Neuronal stem cell (in vitro differentiated cells): ENCODE data around the gene TMEM134. TPM values are rescaled to one million over a fixed set of nuclear protein-coding genes. Genes with fewer than 3 reads are reported as not detected.

Source experiments
- DNase-seq: peaks from one replicate; pipeline ENCODE4 v3.0.0-alpha.2; 2013; ENCODE audit warnings: low spot score
- H2AFZ ChIP-seq: one replicate; pipeline ENCODE4 v1.6.1; 2013; ENCODE audit warnings: mild to moderate bottlenecking, low read length, inconsistent platforms
- H2AK5ac ChIP-seq: 2 replicates; pipeline ENCODE4 v1.6.1; 2013; ENCODE audit warnings: low read depth, mild to moderate bottlenecking, inconsistent platforms, low read length, moderate library complexity, mixed read lengths
- H2BK120ac ChIP-seq: 2 replicates; pipeline ENCODE4 v1.6.1; 2013; ENCODE audit warnings: low read depth, mild to moderate bottlenecking, inconsistent platforms, low read length, moderate library complexity, mixed read lengths
- H2BK12ac ChIP-seq: one replicate; pipeline ENCODE4 v1.6.1; 2013; ENCODE audit warnings: low read length, inconsistent platforms
- H2BK15ac ChIP-seq: 2 replicates; pipeline ENCODE4 v1.6.1; 2013; ENCODE audit warnings: mild to moderate bottlenecking, low read length, inconsistent platforms, mixed read lengths
- H2BK5ac ChIP-seq: one replicate; pipeline ENCODE4 v1.6.1; 2013; ENCODE audit warnings: inconsistent platforms, mild to moderate bottlenecking, low read length, moderate library complexity
- H3K14ac ChIP-seq: one replicate; pipeline ENCODE4 v1.6.1; 2013; ENCODE audit warnings: low read length, inconsistent platforms
- H3K18ac ChIP-seq: 2 replicates; pipeline ENCODE4 v1.6.1; 2013; ENCODE audit warnings: low read length, inconsistent platforms
- H3K23ac ChIP-seq: 2 replicates; pipeline ENCODE4 v1.6.1; 2013; ENCODE audit warnings: low read depth, mild to moderate bottlenecking, mixed read lengths, low read length, inconsistent platforms; ENCODE audit not compliant: poor library complexity
- H3K27ac ChIP-seq: replicated peaks from 3 replicates; pipeline ENCODE4 v1.5.1; 2013; ENCODE audit warnings: low read length, inconsistent platforms
- H3K27me3 ChIP-seq, 3 experiments: 2 replicates each; pipeline ENCODE4 v1.6.1; 2013; ENCODE audit warnings: low read length in 3 of 3, mild to moderate bottlenecking in 2 of 3, inconsistent platforms in 1 of 3, low read depth in 1 of 3, mixed read lengths in 1 of 3, moderate library complexity in 1 of 3; ENCODE audit not compliant: control insufficient read depth in 3 of 3, insufficient read depth in 3 of 3
- H3K36me3 ChIP-seq, 2 donors: replicated peaks in 1 of 2; 2 replicates each; pipeline ENCODE4 v1.6.1; 2013; ENCODE audit warnings: low read length in 2 of 2; ENCODE audit not compliant: control insufficient read depth in 2 of 2, insufficient read depth in 2 of 2
- H3K4ac ChIP-seq: 2 replicates; pipeline ENCODE4 v1.6.1; 2013; ENCODE audit warnings: inconsistent platforms, mild to moderate bottlenecking, low read length, moderate library complexity
- H3K4me1 ChIP-seq, 2 donors: 1 replicate in 1 of 2; 2 replicates in 1 of 2; pipeline ENCODE4 v1.6.1; 2013; ENCODE audit warnings: low read length in 2 of 2, low read depth in 1 of 2; ENCODE audit not compliant: control insufficient read depth in 2 of 2, insufficient read depth in 1 of 2
- H3K4me2 ChIP-seq: one replicate; pipeline ENCODE4 v1.6.1; 2013; ENCODE audit warnings: mild to moderate bottlenecking, low read length, inconsistent platforms; ENCODE audit not compliant: insufficient read depth, poor library complexity, severe bottlenecking
- H3K4me3 ChIP-seq, 2 donors: 2 replicates each; pipeline ENCODE4 v1.5.1; 2013; ENCODE audit warnings: low read length in 2 of 2, mild to moderate bottlenecking in 2 of 2, inconsistent platforms in 1 of 2, moderate library complexity in 1 of 2
- H3K79me1 ChIP-seq: one replicate; pipeline ENCODE4 v1.6.1; 2013; ENCODE audit warnings: low read depth, mild to moderate bottlenecking, inconsistent platforms, low read length, moderate library complexity
- H3K9ac ChIP-seq: one replicate; pipeline ENCODE4 v1.6.1; 2013; ENCODE audit warnings: mild to moderate bottlenecking, low read depth, low read length, inconsistent platforms; ENCODE audit not compliant: poor library complexity
- H3K9me3 ChIP-seq, 2 donors: replicated peaks in 1 of 2; 2 replicates each; pipeline versions ENCODE3 to v1.6.1; 2013; ENCODE audit warnings: low read length in 2 of 2, mild to moderate bottlenecking in 2 of 2, inconsistent platforms in 1 of 2, low read depth in 1 of 2, mixed read lengths in 1 of 2, moderate library complexity in 1 of 2; ENCODE audit not compliant: control insufficient read depth in 2 of 2, insufficient read depth in 1 of 2
- H4K8ac ChIP-seq: one replicate; pipeline ENCODE4 v1.6.1; 2013; ENCODE audit warnings: low read depth, mild to moderate bottlenecking, inconsistent platforms, low read length, moderate library complexity
- H4K91ac ChIP-seq: one replicate; pipeline ENCODE4 v1.6.1; 2013; ENCODE audit warnings: low read length, low read depth, mild to moderate bottlenecking, inconsistent platforms; ENCODE audit not compliant: poor library complexity
- WGBS, 2 donors: extraction: QIAGEN DNeasy Blood & Tissue Kit; methylation state at CpG; one replicate each; pipeline ENCODE4 v1.1.7; 2013; ENCODE audit warnings: missing lambda C conversion rate in 2 of 2, mixed read lengths in 1 of 2; ENCODE audit not compliant: insufficient read length in 2 of 2, insufficient replicate concordance in 1 of 2; ENCODE audit errors: extremely low coverage in 2 of 2; 5-methylcytosine and 5-hydroxymethylcytosine counted together
- polyA plus RNA-seq, 2 experiments: library from polyadenylated mRNA; stranded (reverse); fragments of 200-250 nt; gene quantifications; one replicate each; pipeline ENCODE4 v1.2.3, GENCODE V29; 2013

TMEM134 gene, protein sequence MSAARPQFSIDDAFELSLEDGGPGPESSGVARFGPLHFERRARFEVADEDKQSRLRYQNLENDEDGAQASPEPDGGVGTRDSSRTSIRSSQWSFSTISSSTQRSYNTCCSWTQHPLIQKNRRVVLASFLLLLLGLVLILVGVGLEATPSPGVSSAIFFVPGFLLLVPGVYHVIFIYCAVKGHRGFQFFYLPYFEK
- polyA plus RNA-seq (2013, experiment 1 of 2): 76.5 TPM
- polyA plus RNA-seq (2013, experiment 2 of 2): 73.2 TPM

DNA sequence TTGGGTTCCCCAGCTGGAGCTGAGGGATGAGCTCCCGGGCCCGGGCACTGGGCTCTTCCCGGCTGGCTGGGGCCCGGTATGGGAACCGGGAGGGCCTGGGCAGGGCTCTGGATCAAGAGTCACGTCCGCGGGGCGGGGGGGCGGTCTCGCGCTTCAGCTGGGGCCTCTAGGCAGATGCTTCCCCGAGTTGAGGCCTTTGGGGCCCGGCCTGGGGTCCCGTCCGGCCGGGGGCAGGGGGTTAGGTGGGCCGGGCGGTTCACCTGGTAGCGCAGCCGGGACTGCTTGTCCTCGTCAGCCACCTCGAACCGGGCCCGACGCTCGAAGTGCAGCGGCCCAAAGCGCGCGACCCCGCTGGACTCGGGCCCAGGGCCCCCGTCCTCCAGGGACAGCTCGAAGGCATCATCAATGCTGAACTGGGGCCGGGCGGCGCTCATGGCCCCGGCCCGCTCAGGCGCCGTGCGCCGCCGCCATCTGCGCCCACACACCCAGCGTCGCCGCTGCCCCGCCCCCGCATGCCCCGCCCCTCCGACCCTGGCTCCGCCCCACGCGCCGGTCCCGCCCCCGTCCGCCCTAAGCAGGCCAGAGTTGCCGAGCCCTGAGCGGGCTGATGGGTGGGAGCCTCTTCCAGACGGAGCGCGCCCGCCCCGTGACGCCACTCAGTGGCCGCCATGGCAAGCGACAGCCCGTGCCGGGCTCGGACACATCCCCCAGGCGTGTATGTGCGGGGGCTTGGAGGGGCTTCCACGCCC, at the start of gene TMEM134:
Gene TMEM134, minus strand, starts transcription at position 493 of the 749 bp plus-strand sequence. Its CDS starts 59 bp downstream, at position 434.
- peak within 1 kb of the TSS; percentile 88 to 92 for H3K4me3 ChIP-seq
- H2BK12ac ChIP-seq: no peak within 1 kb of the TSS
- H4K91ac ChIP-seq: no peak within 1 kb of the TSS
- peak within 1 kb of the TSS; percentile 96 for H2AK5ac ChIP-seq
- peaks cover 11 to 15% of the 10 kb centered on the region in 2 donors for H3K4me1 ChIP-seq
- no CpG with 5 or more reads among the region's 76 CpGs for WGBS, 2 donors
- H2BK15ac ChIP-seq: peak within 1 kb of the TSS; percentile 85
- peak within 1 kb of the TSS; percentile 54 for H3K27ac ChIP-seq
- peak within 1 kb of the TSS; percentile 89 for H2AFZ ChIP-seq
- peaks cover 0 to 6% of the 10 kb centered on the region in 2 donors for H3K36me3 ChIP-seq
- H2BK120ac ChIP-seq: peak within 1 kb of the TSS; percentile 61
- H3K14ac ChIP-seq: peak within 1 kb of the TSS; percentile 89
- H3K79me1 ChIP-seq: peaks cover 5% of the 10 kb centered on the region
- H3K9me3 ChIP-seq: peaks cover 0 to 1% of the 10 kb centered on the region in 2 donors
- peak within 1 kb of the TSS; percentile 96 for H3K18ac ChIP-seq
- DNase-seq: peak; percentile 88
- H3K23ac ChIP-seq: peak within 1 kb of the TSS; percentile 96
- no peak within 1 kb of the TSS for H3K4ac ChIP-seq
- H3K4me2 ChIP-seq: peak within 1 kb of the TSS; percentile 86
- peak within 1 kb of the TSS; percentile 75 for H2BK5ac ChIP-seq
- H3K27me3 ChIP-seq: peaks cover 0 to 2% (median 0%) of the 10 kb centered on the region in 3 experiments
- no peak within 1 kb of the TSS for H4K8ac ChIP-seq
- peak within 1 kb of the TSS; percentile 94 for H3K9ac ChIP-seq

DNA sequence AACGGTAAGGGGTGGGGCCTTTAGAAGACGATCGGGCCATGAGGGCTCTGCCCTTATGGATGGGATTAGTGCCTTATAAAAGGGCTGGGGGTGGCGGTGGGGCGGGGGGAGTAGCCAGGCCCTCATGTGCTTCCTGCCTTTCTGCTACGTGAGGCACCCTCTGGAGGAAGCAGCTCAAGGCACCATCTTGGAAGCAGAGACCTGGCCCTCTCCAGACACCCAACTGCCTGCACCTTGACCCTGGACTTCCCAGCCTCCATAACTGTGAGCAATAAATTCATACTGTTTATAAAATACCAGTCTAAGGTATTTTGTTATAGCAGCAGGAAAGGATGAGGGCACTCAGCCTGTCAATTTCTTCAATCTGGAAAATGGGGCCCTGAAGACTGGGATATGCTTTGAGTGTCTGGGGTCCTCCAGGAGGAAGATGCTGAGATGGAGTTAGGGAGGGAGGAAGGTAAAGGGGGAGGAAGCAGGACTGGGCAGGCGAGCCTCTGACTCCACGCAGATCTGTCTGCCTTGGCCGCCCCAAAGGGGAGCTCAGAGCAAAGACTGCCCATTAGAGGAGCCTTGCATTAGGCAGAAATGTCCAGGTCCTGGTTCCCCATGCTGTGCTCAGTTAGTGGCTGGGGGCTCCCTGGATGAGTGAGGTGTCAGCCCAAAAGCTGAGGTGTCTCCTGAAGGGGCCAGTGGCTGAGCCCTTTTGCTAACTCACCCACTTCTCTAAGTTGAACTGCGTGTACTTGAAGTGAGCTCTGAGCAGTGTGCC, 48.9 kb upstream of the TMEM134 start:
- H3K4me2 ChIP-seq: peak overlapping the region; percentile 11
- DNase-seq: no peak
- H3K23ac ChIP-seq: no peak overlapping the region
- H2BK15ac ChIP-seq: no peak overlapping the region
- no peak overlapping the region for H4K8ac ChIP-seq
- H3K14ac ChIP-seq: no peak overlapping the region
- H3K79me1 ChIP-seq: no peaks in the 10 kb centered on the region
- peaks cover 0 to 37% (median 5%) of the 10 kb centered on the region in 3 experiments for H3K27me3 ChIP-seq
- no peak overlapping the region for H4K91ac ChIP-seq
- H3K9me3 ChIP-seq: no peaks in the 10 kb centered on the region
- H2BK120ac ChIP-seq: no peak overlapping the region
- no peaks in the 10 kb centered on the region for H3K36me3 ChIP-seq
- no peak overlapping the region for H3K4ac ChIP-seq
- WGBS, 2 donors: no CpG with 5 or more reads among the region's 10 CpGs
- H3K4me1 ChIP-seq: no peaks in the 10 kb centered on the region
- no peak overlapping the region for H3K4me3 ChIP-seq
- no peak overlapping the region for H3K18ac ChIP-seq
- peak overlapping the region; percentile 50 for H2AK5ac ChIP-seq
- no peak overlapping the region for H3K27ac ChIP-seq
- H3K9ac ChIP-seq: no peak overlapping the region
- no peak overlapping the region for H2BK5ac ChIP-seq
- no peak overlapping the region for H2AFZ ChIP-seq
- no peak overlapping the region for H2BK12ac ChIP-seq

DNA sequence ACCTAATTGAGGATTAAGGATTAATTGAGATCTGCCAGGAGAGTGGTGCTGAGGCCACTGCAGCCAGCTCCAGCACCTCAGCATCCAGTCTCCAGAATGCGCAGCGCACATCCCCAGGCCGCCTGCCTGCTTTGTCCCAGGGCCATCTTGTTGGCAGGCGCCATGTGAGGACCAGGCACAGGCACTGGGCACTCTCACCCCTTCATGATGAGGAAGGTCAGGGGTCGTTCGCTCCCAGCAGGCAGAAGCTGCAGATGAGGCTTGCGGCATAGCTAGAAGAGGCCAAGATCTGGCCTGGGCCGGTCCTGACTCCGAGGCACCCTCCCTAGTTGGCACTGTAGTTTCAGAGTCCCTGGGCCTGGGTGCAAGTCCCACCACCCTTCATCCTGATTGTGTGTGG, 47.8 kb upstream of the TMEM134 start:
- no peak overlapping the region for H3K4me2 ChIP-seq
- WGBS, 2 donors: no CpG with 5 or more reads among the region's 9 CpGs
- peak overlapping the region; percentile 71 for H3K18ac ChIP-seq
- no peaks in the 10 kb centered on the region for H3K4me1 ChIP-seq
- H2AK5ac ChIP-seq: peak overlapping the region; percentile 6
- no peak overlapping the region for H4K8ac ChIP-seq
- H3K4ac ChIP-seq: no peak overlapping the region
- no peak overlapping the region for H3K27ac ChIP-seq
- no peak overlapping the region for H2BK5ac ChIP-seq
- no peak overlapping the region for H3K4me3 ChIP-seq
- peaks cover 0 to 37% (median 5%) of the 10 kb centered on the region in 3 experiments for H3K27me3 ChIP-seq
- DNase-seq: no peak
- peak overlapping the region; percentile 52 for H3K23ac ChIP-seq
- no peak overlapping the region for H3K14ac ChIP-seq
- H3K36me3 ChIP-seq: no peaks in the 10 kb centered on the region
- H2BK12ac ChIP-seq: peak overlapping the region; percentile 14
- no peak overlapping the region for H2AFZ ChIP-seq
- no peaks in the 10 kb centered on the region for H3K9me3 ChIP-seq
- H3K9ac ChIP-seq: peak overlapping the region; percentile 50
- no peak overlapping the region for H4K91ac ChIP-seq
- H2BK120ac ChIP-seq: no peak overlapping the region
- H3K79me1 ChIP-seq: no peaks in the 10 kb centered on the region
- no peak overlapping the region for H2BK15ac ChIP-seq
